ENCODE results near the gene RAB3A.

GRCh38 chr19:18220632-18221275 is 16.9 kb upstream of the RAB3A start:
- no peak for TF ChIP-seq CTCF (conservative IDR thresholded peaks at IDR 0.05 in 1 of 2, IDR thresholded peaks at IDR 0.05 in 1 of 2; ENCODE audit: extremely low read depth in 1 of 2, insufficient read depth in 1 of 2, low read depth in 1 of 2, low read length in 2 of 2)
- TF ChIP-seq EZH2 (IDR thresholded peaks at IDR 0.05; ENCODE audit: borderline replicate concordance, low read length) = no peak
